Upper lobe of left lung (tissue), 4 donors: ENCODE data around the gene ACOX2.

ENCODE experiments used
- EP300 ChIP-seq, 4 donors: sonication (generic); formaldehyde crosslinking; IDR thresholded peaks; one replicate each; pipeline ENCODE4 v1.5.1; 2017; ENCODE audit warnings: antibody characterized with exemption in 4 of 4, control low read depth in 2 of 4
- POLR2A ChIP-seq, 4 donors: fragments of 450-650 bp; IDR thresholded peaks; one replicate each; pipeline ENCODE4 v1.5.1; 2016 to 2017; ENCODE audit warnings: antibody characterized with exemption in 4 of 4, mild to moderate bottlenecking in 2 of 4
- TF ChIP-seq, protein P1 (sequence below), 6 experiments: fragments of 450-650 bp in 4 of 6; fragments of 200-600 bp in 2 of 6; sonication (generic) in 2 of 6; IDR thresholded peaks; one replicate each; pipeline ENCODE4 v1.5.1; 2016 to 2019; ENCODE audit warnings: antibody characterized with exemption in 6 of 6

DNA sequence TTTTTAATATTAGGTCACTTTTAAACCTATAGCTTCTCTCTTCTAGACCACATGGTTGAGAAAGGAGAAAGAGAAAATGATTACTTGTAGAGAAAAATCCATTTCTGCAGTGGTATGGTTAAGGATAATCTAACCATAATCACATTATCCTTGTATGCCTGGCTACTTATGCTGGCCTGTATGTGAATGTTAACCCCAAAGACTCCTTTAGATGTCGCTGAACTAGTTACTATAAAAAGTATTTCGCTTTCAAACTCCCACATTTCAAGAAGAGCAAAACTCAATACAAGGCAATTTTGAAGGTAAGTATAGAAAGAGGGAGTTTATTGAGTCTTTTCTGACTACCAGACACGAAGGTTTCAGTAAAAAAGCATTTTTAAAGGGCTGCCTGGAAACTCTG, 42.9 kb downstream of the ACOX2 start:
- TF ChIP-seq, protein P1, sequence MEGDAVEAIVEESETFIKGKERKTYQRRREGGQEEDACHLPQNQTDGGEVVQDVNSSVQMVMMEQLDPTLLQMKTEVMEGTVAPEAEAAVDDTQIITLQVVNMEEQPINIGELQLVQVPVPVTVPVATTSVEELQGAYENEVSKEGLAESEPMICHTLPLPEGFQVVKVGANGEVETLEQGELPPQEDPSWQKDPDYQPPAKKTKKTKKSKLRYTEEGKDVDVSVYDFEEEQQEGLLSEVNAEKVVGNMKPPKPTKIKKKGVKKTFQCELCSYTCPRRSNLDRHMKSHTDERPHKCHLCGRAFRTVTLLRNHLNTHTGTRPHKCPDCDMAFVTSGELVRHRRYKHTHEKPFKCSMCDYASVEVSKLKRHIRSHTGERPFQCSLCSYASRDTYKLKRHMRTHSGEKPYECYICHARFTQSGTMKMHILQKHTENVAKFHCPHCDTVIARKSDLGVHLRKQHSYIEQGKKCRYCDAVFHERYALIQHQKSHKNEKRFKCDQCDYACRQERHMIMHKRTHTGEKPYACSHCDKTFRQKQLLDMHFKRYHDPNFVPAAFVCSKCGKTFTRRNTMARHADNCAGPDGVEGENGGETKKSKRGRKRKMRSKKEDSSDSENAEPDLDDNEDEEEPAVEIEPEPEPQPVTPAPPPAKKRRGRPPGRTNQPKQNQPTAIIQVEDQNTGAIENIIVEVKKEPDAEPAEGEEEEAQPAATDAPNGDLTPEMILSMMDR (IDR thresholded peaks at IDR 0.05) = no peak
- TF ChIP-seq EP300 (IDR thresholded peaks at IDR 0.05) (no peak), POLR2A (IDR thresholded peaks at IDR 0.05) (no peak)
